ENCODE measurements around the gene ETFRF1.

The ETFRF1 gene

DNA sequence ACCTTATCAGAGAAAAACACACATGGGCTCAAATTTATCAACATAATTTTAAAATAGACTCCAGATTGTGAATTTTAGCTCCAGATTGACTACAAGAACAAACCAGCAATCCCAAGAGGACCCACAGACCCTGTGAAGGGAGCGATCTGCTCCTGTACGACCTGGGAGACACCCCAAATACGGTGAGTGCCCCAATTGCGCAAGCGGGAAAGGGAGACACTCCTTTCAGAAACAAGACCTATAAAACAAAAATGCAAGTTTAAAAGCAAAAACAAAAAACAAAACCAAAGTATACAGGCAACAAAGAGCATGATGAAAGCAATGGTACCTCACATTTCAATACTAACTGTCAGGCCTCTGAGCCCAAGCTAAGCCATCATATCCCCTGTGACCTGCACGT is 32.2 kb upstream of the ETFRF1 start:
- TF ChIP-seq, protein P1, sequence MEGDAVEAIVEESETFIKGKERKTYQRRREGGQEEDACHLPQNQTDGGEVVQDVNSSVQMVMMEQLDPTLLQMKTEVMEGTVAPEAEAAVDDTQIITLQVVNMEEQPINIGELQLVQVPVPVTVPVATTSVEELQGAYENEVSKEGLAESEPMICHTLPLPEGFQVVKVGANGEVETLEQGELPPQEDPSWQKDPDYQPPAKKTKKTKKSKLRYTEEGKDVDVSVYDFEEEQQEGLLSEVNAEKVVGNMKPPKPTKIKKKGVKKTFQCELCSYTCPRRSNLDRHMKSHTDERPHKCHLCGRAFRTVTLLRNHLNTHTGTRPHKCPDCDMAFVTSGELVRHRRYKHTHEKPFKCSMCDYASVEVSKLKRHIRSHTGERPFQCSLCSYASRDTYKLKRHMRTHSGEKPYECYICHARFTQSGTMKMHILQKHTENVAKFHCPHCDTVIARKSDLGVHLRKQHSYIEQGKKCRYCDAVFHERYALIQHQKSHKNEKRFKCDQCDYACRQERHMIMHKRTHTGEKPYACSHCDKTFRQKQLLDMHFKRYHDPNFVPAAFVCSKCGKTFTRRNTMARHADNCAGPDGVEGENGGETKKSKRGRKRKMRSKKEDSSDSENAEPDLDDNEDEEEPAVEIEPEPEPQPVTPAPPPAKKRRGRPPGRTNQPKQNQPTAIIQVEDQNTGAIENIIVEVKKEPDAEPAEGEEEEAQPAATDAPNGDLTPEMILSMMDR (IDR thresholded peaks at IDR 0.05), result no peak
- no peak for TF ChIP-seq ZFX (IDR thresholded peaks at IDR 0.05; ENCODE audit: borderline replicate concordance)

DNA sequence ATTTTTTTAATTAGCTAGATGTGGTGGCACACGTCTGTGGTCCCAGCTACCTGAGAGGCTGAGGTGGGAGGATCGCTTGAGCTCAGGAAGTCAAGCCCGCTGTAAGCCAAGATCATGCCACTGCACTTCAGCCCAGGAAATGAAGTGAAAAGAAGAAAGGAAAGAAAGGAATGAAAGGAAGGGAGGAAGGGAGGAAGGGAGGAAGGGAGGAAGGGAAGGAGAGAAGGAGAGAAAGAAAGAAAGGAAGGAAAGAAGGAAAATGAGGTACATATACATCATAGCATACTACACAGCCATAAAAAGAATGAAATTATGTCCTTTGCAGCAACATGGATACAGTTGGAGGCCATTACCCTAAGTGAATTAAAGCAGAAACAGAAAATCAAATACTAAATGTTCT is 12.3 kb upstream of the ETFRF1 start:
- TF ChIP-seq ZFX (IDR thresholded peaks at IDR 0.05; ENCODE audit: borderline replicate concordance), result no peak
- TF ChIP-seq, protein P1 (IDR thresholded peaks at IDR 0.05), result no peak
- no peak overlapping the region for H3K27ac ChIP-seq

More for the DNA sequence above, 32.2 kb upstream of the ETFRF1 start:
- H3K27ac ChIP-seq, result no peak overlapping the region

DNA sequence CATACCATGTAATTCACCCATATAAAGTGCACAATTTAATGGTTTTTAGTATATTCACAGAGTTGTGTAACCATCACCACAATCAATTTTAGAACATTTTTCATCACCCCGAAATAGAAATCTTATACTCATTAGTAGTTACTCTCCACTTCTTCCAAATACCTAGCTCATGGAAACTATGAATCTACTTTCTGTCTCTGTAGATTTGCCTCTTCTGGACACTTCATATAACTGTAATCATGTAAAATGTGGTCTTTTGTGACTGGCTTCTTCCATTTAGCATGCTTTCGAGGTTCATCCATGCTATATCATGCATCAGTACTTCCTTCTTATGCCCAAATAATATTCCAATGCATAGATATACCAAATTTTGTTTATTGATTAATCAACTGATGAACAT is 10.9 kb upstream of the ETFRF1 start:
- TF ChIP-seq, protein P1 (IDR thresholded peaks at IDR 0.05), result no peak
- TF ChIP-seq ZFX (IDR thresholded peaks at IDR 0.05; ENCODE audit: borderline replicate concordance), result no peak
- H3K27ac ChIP-seq, result no peak overlapping the region

DNA sequence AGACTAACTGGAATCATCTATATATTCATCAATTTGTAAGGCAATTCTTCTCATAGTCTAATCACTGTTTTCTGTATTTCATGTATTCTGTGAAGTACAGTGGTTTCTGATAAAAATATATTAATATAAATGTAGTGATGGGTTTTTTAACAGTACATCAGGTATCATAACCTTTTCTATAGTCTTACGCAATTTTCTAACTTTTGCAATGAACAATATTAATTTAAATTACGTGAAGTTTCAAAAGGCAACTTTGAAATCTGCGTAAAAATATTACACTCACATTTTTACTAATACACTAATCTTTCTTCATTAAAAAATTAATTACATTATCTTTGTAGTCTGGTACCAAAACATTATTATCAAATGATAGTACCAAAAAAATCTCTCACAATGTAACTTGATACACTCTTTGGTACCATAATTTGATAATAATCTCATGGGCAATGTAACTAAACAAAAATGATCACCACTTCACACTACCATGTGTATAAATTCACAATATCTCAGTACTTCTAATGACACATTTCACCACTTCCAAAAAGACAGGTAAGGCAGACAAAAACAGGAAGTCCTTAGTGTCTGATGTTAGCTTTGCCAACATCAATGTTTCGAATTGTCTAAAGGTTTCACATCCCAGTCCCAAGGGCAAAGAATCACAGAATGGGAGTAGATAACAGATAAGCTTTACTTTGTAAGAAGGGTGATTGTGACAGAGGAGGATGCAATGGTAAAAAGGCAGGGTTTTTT is 8.8 kb upstream of the ETFRF1 start:
- TF ChIP-seq ZFX (IDR thresholded peaks at IDR 0.05; ENCODE audit: borderline replicate concordance), result no peak
- TF ChIP-seq, protein P1 (IDR thresholded peaks at IDR 0.05), result no peak
- H3K27ac ChIP-seq, result no peak overlapping the region

DNA sequence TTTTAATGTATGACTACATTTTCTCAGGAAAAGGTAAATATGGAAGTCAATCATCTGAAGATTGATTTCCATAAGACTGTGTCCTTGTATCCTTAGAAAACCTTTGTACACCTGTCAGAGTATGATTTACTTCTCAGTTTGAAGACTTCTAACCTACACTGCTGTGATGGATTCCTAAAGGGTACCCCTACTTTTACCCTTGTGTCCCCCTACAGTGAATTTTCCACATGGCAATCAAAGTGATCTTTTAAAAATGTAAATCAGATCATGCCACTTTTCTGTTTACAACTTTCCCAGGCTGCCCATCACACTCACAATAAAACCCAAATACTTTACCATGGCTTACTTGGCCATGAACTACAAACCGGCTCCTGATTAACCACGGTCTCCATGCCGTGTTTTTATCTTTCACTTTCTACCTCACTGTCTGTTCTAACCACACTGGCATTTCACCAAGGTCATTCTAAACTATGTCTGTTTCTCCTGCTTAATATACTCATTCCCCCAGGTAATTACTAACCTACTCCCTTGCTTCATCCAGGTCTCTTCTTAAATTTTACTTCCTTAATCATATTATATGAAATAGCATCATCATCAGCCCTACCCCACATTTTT is 8.1 kb upstream of the ETFRF1 start:
- no peak for TF ChIP-seq ZFX (IDR thresholded peaks at IDR 0.05; ENCODE audit: borderline replicate concordance)
- TF ChIP-seq, protein P1 (IDR thresholded peaks at IDR 0.05), result no peak
- H3K27ac ChIP-seq, result no peak overlapping the region

DNA sequence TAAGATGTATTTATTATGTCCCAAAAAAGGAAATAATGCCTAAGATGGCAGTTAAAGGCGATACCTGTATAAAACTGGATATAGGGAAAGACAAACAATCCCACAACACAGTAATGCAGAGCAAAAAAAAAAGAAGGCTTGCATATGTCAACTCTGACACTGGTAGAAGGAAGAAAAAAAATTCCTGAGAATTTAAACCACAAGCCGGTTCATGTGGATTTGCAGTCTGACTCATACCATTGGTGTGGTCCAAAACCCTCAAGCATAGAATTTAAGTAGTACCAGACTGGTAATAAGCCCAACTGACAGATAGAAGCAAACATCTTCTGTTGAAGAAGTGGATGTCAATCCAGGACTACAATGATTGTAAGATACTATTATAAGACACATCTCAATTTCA is 7.3 kb upstream of the ETFRF1 start:
- no peak overlapping the region for H3K27ac ChIP-seq
- no peak for TF ChIP-seq ZFX (IDR thresholded peaks at IDR 0.05; ENCODE audit: borderline replicate concordance)
- TF ChIP-seq, protein P1 (IDR thresholded peaks at IDR 0.05), result no peak

DNA sequence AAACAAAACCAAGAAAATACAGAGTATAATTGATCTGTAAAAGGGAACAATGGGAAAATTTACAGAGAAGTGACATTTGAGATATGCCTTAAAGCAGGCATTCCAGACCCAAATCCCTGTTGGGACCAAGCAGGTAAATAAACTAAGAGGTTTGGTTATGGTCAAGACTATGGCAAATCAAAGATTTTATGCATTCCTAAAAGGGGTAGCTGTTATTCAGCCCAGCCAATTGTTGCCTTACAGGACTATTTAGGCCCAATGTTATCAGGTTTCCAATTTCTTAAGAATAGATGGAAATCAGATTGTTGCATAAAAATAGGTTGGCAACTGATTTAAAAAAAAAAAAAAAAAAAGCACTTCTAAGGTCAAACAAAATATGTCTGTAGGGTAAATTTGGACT is 5.4 kb upstream of the ETFRF1 start:
- no peak overlapping the region for H3K27ac ChIP-seq
- TF ChIP-seq ZFX (IDR thresholded peaks at IDR 0.05; ENCODE audit: borderline replicate concordance), result no peak
- TF ChIP-seq, protein P1 (IDR thresholded peaks at IDR 0.05), result no peak
